Left kidney (tissue), 2 donors: ENCODE results near the gene ARHGEF1. TPM values are rescaled to one million over a fixed set of nuclear protein-coding genes. Genes with fewer than 3 reads are reported as not detected.

ENCODE experiments used
- DNase-seq: peaks from one replicate; pipeline ENCODE4 v3.0.0-alpha.2; 2013
- polyA plus RNA-seq: library from polyadenylated mRNA; unstranded; fragments of 120-200 nt; gene quantifications from one replicate; pipeline ENCODE4 v1.2.1, GENCODE V29; 2013; ENCODE audit not compliant: insufficient read length

ARHGEF1 gene
- polyA plus RNA-seq, 1 donor, result 45.2 TPM

DNA sequence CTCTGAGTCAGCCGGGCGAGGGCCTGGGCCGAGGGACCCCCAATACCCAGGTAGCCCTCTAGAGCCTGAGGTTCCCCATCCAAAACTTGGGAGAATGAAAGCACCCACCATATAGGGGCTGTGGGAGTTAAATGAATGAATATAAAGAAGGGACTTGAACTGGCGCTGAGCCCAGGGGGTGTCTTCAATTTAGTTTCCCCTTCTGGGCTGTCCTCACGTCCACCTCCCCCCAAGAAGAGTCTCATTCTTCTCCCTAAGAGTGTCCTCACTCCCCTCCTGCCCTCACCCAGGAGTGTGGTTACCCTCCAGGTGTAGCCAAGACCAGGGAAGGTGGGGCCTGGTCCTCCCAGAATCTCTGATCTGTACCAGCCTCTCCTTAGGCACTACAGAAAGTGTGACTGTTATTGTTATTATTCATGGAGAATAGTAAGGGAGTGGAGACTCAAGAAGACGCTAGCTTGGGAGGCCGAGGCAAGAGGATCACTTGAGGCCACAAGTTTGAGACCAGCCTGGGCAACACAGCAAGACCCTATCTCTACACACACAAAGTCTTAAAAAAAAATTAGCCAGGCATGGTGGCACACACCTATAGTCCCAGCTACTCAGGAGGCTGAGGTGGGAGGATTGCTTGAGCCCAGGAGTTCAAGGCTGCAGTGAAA lies 3.2 kb upstream of the ARHGEF1 start:
- no peak for DNase-seq

- DNase-seq, result no peak
Observed at GRCh38 chr19:41880329-41880708, 2.7 kb upstream of the ARHGEF1 start.

DNA sequence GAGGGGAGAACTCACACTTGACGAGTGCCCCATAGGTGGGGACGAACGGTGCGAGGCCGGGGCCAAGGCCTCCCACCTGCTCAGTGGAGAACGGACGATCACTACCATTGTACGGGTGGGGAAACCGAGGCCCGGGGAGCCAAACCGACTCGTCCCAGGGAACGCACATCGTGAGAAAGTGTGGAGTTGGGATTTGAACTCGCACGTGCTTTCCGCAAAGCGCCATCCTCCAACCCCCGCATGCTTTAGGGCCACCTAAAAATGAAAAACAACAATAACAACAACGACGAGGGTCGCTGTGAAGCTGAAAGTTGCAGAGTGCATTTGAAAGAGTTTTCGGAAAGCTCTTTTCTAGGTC lies 458 bp downstream of the ARHGEF1 start:
- no peak for DNase-seq

GRCh38 chr19:41883821-41884733 lies 1.1 kb downstream of the ARHGEF1 start:
- peak; percentile 91 for DNase-seq

DNA sequence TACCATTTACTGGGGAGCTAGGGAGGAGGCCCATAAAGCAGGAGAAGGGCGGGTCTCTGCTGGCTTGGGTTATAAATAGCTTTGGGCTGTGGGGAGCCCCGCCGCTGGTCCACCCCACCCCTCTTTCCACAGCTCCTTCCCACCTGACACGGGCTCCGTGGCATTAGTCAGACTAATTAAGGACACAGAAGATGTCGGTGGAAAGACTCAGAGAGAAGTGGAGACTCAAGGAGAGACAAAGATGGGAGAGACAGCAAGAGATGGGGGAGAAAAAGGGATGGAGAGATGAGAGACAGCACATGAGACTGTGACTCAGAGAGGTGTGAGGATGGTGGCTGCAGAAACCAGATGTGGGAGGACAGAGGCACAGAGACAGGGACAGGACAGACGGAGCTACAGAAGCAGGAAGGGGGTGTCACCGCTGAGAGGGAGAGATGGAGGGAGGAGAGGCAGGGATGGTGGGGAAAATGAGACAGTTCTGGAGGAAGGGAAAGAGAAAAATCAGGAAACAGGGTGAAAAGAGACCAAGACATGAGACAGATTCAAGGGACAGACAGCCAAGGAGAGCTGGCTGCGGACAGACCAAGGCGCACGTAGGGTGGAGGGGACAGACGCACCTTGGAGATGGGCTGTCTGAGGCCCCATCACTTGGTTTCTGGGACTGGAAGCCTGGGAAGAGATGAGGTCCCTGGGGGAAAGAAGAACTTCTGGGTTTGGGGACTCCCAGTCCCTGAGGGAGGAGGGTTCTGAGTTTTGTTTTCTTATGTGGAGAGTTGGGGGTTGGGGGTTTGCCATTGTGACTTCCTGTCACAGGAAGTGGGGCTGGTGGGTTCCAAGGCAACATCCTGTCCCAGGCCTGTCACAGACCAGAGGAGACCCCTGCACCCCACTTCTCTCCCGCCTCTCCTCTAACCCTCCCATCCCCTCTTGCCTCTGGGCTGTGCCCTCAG lies 4.1 kb downstream of the ARHGEF1 start:
- DNase-seq, result no peak

GRCh38 chr19:41887711-41888382 lies 4.9 kb downstream of the ARHGEF1 start:
- no peak for DNase-seq

DNA sequence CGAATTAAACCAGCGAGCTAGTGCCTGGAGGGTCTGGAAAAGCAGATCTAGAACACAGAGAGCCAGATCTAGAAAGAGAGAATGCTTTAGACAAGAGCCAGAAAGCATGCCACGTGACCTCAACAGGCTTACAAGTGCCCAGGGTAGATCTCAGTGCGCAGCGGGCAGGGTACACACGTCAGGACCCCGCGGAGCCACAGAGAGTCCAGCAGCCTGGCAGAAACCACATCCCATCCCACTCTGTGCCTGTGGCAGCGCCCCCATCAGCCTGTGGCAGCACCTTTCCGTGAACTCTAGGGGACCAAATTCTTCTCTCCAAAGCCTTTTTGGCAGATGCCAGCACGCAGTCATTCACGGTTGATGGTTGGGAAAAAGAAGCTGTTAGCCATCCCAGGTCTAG lies 5.9 kb downstream of the ARHGEF1 start:
- no peak for DNase-seq

- DNase-seq, result no peak
Observed at GRCh38 chr19:41889896-41890295, 6.9 kb downstream of the ARHGEF1 start.

DNA sequence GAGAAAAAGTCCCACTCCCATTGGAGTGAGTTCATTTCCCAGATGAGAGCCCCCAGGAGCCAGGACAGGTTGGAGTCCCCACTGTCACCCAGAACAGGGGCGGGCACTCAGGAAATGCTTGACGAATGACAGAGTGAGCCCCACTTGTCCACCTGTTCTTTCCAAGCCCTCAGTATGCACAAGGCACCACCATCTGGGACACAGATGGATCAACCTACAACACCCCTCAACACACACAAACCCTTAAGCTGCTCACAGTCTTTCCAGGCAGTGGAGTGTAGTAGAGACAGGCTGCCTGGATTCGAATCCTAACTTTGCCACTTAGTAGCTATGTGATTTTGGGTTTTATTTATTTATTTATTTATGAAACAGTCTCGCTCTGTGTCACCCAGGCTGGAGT lies 8.0 kb downstream of the ARHGEF1 start:
- no peak for DNase-seq

DNA sequence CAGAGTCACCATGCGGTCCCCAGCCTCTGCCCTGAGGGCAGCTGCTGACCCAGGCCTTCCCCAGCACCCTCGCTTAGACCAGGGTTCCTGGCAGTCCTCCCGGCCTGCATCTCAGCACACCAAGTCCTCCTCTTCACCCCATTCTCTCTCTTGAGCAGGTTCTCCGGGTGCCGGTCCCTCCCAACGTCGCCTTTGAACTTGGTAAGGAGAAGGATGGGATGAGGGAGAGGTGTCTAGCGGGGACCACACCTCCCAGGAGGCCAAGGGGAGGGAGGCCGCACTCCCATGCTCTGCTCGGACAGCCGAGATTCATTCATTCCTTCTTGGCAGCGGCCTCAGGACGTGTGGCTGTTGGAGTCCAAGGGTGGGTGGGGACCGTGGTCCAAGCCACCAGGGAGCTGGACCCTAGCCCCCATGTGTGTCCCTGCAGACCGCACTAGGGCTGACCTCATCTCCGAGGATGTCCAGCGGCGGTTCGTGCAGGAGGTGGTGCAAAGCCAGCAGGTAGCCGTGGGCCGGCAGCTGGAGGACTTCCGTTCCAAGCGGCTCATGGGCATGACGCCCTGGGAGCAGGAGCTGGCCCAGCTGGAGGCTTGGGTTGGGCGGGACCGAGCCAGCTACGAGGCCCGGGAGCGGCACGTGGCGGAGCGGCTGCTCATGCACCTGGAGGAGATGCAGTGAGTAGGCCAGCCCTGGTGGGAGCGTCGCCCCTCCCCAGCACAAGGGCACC lies 9.4 kb downstream of the ARHGEF1 start:
- DNase-seq, result no peak

GRCh38 chr19:41893899-41894298 lies 10.9 kb downstream of the ARHGEF1 start:
- no peak for DNase-seq

GRCh38 chr19:41894350-41894749 lies 11.4 kb downstream of the ARHGEF1 start:
- DNase-seq, result no peak

- no peak for DNase-seq
Observed at GRCh38 chr19:41895745-41896580, 13.0 kb downstream of the ARHGEF1 start.

GRCh38 chr19:41896581-41896942 lies 13.6 kb downstream of the ARHGEF1 start:
- no peak for DNase-seq

DNA sequence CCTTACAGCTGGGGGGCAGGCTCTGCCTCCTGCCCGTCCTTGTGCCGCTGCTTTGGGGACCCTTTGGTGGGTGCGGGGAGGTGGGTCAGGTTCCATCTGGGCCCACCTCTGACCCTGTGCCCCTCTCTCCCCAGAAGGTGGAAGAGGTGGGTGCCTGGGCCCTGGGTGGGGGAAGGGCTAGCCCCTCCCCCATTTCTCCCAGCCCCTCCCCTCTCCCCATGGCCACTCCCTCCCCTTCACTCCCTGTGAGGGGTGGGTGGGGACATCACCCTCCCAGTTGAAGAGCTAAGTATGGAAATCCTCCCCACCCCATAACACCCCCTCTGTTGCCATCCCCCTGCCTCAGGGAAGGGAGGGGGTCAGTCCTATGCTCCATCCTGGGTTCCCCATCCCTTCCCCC lies 14.2 kb downstream of the ARHGEF1 start:
- no peak for DNase-seq

GRCh38 chr19:41897820-41898219 lies 14.8 kb downstream of the ARHGEF1 start:
- no peak for DNase-seq

DNA sequence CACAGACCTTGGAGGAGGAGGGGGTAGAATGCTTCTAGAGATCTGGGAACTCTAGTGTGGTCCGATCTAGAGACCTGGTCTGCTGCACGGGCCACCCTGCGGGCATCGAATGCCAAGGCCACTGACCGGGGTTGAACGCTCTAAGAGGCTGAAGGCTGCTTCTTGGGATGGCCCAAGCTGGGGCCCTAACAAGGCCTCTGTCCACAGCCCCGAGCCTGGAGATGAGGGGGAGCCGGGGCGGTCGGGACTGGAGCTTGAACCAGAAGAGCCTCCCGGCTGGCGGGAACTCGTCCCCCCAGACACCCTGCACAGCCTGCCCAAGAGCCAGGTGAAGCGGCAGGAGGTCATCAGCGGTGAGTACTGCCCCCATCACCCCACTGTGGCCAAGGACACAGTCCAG lies 15.3 kb downstream of the ARHGEF1 start:
- DNase-seq, result no peak

GRCh38 chr19:41901707-41902360 lies 18.9 kb downstream of the ARHGEF1 start:
- no peak for DNase-seq

GRCh38 chr19:41902594-41902993 lies 19.6 kb downstream of the ARHGEF1 start:
- DNase-seq, result no peak
